Lower leg skin (tissue), 4 donors: ENCODE results near the gene GPAT3. TPM values are rescaled to one million over a fixed set of nuclear protein-coding genes. Genes with fewer than 3 reads are reported as not detected.

Experiments used
- DNase-seq, 2 donors: peaks; one replicate each; pipeline ENCODE4 v3.0.0-alpha.2; 2019; ENCODE audit warnings: low spot score in 2 of 2
- H3K4me3 ChIP-seq: fragments of 200-600 bp; sonication (generic); 2 replicates; pipeline ENCODE4 v1.5.1; 2017; ENCODE audit warnings: mild to moderate bottlenecking, low read depth; ENCODE audit not compliant: poor library complexity, severe bottlenecking
- POLR2A ChIP-seq, 2 donors: fragments of 450-650 bp; IDR thresholded peaks; one replicate each; pipeline ENCODE4 v1.6.1; 2016 to 2017; ENCODE audit warnings: antibody characterized with exemption in 2 of 2, mild to moderate bottlenecking in 1 of 2, moderate library complexity in 1 of 2
- WGBS, 2 donors: methylation state at CpG; one replicate each; pipeline ENCODE4 v1.1.5; 2018; 5-methylcytosine and 5-hydroxymethylcytosine counted together
- intact Hi-C: fragments of 100-400 bp; cut with DNase I; formaldehyde crosslinking; loops from one replicate; pipeline ENCODE4 v1.15.0; 2023; ENCODE audit warnings: low total_unique reads
- total RNA-seq, 4 donors: library from RNA; depleted of rRNA; stranded (reverse); fragments of >200 nt; gene quantifications; one replicate each; pipeline ENCODE4 v1.1.0, GENCODE V29; 2016
- TF ChIP-seq, protein P1 (sequence below), 3 donors: fragments of 450-650 bp; IDR thresholded peaks; one replicate each; pipeline ENCODE4 v1.5.1; 2016; ENCODE audit warnings: antibody characterized with exemption in 3 of 3, mild to moderate bottlenecking in 3 of 3, moderate library complexity in 2 of 3

GPAT3 gene
- total RNA-seq, 4 donors from 2014 or later, result 4.0 to 8.5 (median 6.4) TPM

DNA sequence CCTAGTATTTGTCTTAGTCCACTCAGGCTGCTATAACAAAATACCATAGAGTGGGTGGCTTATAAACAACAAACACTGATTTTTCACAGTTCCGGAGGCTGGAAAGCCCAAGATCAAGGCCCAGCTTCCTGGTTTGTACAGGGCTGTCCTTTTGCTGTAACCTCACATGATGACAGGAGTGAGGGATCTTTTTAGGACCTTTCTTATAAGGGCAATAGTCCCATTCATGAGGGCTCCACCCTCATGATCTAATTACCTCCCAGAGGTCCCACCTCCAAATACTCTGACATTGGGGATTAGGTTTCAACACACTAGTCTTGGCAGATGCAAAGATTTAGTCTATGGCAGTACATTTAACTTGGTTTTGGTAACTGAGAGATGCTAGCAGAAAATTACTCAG lies 20.9 kb downstream of the GPAT3 start:
- no peak overlapping the region for H3K4me3 ChIP-seq
- intact Hi-C loops, result no loop called here
- DNase-seq, result no peak
- WGBS, 2 donors, result 87 to 94% methylated on average over 1 of the region's 1 CpG
- TF ChIP-seq, protein P1, sequence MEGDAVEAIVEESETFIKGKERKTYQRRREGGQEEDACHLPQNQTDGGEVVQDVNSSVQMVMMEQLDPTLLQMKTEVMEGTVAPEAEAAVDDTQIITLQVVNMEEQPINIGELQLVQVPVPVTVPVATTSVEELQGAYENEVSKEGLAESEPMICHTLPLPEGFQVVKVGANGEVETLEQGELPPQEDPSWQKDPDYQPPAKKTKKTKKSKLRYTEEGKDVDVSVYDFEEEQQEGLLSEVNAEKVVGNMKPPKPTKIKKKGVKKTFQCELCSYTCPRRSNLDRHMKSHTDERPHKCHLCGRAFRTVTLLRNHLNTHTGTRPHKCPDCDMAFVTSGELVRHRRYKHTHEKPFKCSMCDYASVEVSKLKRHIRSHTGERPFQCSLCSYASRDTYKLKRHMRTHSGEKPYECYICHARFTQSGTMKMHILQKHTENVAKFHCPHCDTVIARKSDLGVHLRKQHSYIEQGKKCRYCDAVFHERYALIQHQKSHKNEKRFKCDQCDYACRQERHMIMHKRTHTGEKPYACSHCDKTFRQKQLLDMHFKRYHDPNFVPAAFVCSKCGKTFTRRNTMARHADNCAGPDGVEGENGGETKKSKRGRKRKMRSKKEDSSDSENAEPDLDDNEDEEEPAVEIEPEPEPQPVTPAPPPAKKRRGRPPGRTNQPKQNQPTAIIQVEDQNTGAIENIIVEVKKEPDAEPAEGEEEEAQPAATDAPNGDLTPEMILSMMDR (IDR thresholded peaks at IDR 0.05), result no peak
- TF ChIP-seq POLR2A (IDR thresholded peaks at IDR 0.05), result no peak

DNA sequence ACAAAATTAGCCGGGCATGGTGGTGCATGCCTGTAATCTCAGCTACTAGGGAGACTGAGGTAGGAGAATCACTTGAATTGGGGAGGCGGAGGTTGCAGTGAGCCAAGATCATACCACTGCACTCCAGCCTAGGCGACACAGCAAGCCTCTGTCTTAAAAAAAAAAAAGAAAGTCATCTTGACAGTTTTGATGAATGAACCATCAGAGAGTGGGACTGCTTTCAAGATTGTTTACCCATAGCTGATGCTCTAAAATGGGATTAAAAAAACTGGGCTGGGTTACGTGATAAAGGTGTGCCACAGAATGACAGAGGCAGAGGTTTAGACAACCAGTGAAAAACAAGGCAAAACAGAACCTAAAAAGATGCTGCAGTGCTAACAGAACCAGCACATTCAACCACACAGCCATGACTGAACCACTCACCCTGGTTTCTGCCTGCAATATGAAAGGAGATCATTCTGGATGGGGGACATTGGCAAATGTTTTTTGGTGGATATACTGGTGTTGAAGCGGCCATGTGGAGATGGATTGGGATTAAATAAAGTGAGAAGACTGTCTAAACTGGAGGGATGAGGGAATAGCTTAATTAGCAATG lies 22.2 kb downstream of the GPAT3 start:
- no peak for DNase-seq
- no peak for TF ChIP-seq POLR2A (IDR thresholded peaks at IDR 0.05)
- TF ChIP-seq, protein P1 (IDR thresholded peaks at IDR 0.05), result no peak
- 86 to 89% methylated on average over 5 of the region's 5 CpGs for WGBS, 2 donors
- no peak overlapping the region for H3K4me3 ChIP-seq
- intact Hi-C loops, result no loop called here

DNA sequence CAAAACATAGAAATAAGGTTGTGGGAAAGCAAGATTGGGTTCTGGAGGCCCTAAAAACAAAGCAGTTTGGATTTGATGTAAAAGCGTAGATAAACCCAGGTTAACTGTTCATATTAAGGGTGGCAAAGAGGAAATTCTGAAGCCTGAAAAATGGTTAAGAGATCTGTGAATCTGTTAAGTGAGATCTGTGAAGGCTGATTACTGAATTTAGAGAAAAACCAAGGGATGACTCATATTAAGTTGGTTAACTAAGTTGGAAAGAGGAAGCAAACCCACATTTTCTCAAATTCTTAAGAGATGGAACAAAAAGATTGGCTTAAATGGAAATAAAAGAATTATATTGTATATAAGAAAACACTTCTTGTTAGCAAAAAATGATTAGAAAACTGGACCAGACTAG lies 22.8 kb downstream of the GPAT3 start:
- intact Hi-C loops, result no loop called here
- H3K4me3 ChIP-seq, result no peak overlapping the region
- 0 to 41% methylated on average over 1 of the region's 1 CpG for WGBS, 2 donors

DNA sequence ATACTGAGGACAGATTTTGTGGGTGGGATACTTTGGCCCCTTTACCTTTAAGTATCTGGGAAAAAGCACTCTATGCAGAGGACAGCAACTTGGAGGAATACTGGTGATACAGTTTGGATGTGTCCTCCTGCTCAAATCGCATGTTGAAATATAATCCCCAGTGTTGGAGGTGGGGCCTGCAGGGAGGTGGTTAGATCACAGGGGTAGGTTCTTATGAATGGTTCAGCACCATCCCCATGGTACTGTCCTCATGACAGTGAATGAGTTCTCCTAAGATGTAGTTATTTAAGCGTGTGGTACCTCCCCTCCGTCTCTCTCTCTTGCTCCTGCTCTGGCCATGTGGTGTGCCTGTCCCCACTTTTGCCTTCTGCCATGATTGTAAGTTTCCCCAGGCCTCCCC lies 24.6 kb downstream of the GPAT3 start:
- WGBS, 2 donors, result 83 to 92% methylated on average over 3 of the region's 3 CpGs
- intact Hi-C loops, result no loop called here
- DNase-seq, result no peak
- no peak overlapping the region for H3K4me3 ChIP-seq
- TF ChIP-seq, protein P1 (IDR thresholded peaks at IDR 0.05), result no peak
- TF ChIP-seq POLR2A (IDR thresholded peaks at IDR 0.05), result no peak

More for the DNA sequence above, 22.8 kb downstream of the GPAT3 start:
- no peak for DNase-seq
- no peak for TF ChIP-seq POLR2A (IDR thresholded peaks at IDR 0.05)
- TF ChIP-seq, protein P1 (IDR thresholded peaks at IDR 0.05), result no peak

DNA sequence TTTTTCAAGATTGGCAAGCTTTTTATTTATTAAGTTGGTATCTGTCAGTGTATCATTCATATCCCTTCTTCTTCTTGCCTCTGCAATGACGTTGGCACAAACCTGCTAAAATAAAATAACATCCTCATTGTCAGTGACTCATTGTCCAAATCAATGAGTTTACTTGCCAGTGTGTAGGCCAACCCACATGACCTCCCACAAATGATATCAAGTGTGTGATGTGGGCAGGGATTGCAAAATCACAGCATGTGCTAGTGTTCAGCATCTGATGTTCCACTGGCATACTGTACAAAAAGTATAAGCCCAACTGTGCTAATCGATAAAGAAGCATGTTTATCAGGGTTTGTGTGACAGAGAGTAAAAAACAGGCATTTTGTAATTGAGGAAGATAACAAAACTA lies 25.5 kb downstream of the GPAT3 start:
- intact Hi-C loops, result no loop called here
- no peak overlapping the region for H3K4me3 ChIP-seq
- 23 to 29% methylated on average over 2 of the region's 2 CpGs for WGBS, 2 donors
- TF ChIP-seq POLR2A (IDR thresholded peaks at IDR 0.05), result no peak
- TF ChIP-seq, protein P1 (IDR thresholded peaks at IDR 0.05), result no peak
- DNase-seq, result peak in 1 of 2 donors; percentile 55

DNA sequence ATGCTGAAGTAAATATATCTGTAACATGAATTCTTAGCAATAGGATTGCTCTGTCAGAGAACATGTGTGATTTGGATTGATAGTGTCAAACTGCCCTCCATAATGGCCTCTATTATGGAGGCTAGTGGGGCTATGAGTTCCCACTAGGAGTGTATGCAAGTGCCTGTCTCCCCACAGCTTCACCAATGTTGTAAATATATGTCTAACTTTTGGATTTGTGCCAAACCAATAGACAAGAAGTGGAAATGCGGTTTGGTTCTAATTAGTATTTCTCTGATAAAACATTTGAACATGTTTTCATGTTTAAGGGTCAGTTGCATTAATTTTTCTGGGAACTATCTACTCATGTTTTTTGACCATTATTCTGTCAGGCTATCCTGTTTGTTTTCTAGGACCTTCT lies 28.1 kb downstream of the GPAT3 start:
- H3K4me3 ChIP-seq, result no peak overlapping the region
- no peak for TF ChIP-seq POLR2A (IDR thresholded peaks at IDR 0.05)
- TF ChIP-seq, protein P1 (IDR thresholded peaks at IDR 0.05), result no peak
- DNase-seq, result no peak
- intact Hi-C loops, result no loop called here
- WGBS, 2 donors, result 61 to 77% methylated on average over 1 of the region's 1 CpG
